ENCODE data around the gene SLC41A2.

GRCh38 chr12:104971306-104971705 is 13.2 kb upstream of the SLC41A2 start:
- TF ChIP-seq SP1 (IDR thresholded peaks at IDR 0.05) (no peak), LEF1 (IDR thresholded peaks at IDR 0.05; ENCODE audit: borderline replicate concordance) (no peak), ARNT (IDR thresholded peaks at IDR 0.05) (no peak), BHLHE40 (IDR thresholded peaks at IDR 0.05; ENCODE audit: borderline replicate concordance) (no peak), ZNF384 (IDR thresholded peaks at IDR 0.05) (no peak), FOXM1 (IDR thresholded peaks at IDR 0.05; ENCODE audit: borderline replicate concordance) (no peak)

Data from HEK293T (cell line).